ENCODE measurements around the gene TXNL4B. TPM values are rescaled to one million over a fixed set of nuclear protein-coding genes. Genes with fewer than 3 reads are reported as not detected.

TXNL4B gene
- total and polyA plus RNA-seq, 9 donors: 9.8 to 13.5 (median 11.3) TPM

DNA sequence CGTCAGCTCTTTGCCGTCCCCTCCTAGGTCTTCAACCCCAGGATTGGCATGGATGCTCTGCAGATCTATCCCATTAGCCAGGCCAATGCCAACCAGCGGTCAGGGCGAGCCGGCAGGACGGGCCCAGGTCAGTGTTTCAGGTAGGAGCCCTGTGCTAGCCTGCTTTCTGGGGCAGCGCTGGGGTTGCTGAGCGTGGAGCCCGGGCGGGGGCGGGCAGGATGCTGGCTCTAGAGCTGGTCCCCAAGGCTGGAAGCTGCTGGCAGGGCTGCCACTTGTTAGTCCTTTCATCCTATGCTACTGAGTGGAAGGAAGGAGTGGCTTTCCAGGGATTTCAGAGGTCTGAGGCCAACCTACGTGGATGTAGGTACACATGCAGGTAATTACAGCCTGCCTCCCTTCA, 12.6 kb upstream of the TXNL4B start:
- DNase-seq: no peak
- Histone ChIP-seq H3K27me3 (ENCODE audit: control insufficient read depth, insufficient read depth, low read length) (no peaks in the 10 kb centered on the region), H3K36me3 (ENCODE audit: control insufficient read depth, insufficient read depth, low read length) (peaks cover 98% of the 10 kb centered on the region), H3K4me3 (ENCODE audit: low read length) (no peak overlapping the region), H3K27ac (ENCODE audit: low read length) (no peak overlapping the region), H3K9me3 (replicated peaks; ENCODE audit: control insufficient read depth, low read depth, low read length) (no peaks in the 10 kb centered on the region), H3K4me1 (ENCODE audit: control insufficient read depth, insufficient read depth, low read length) (peaks cover 3% of the 10 kb centered on the region)
- WGBS (ENCODE audit: insufficient coverage): 97% methylated on average over 11 of the region's 12 CpGs

DNA sequence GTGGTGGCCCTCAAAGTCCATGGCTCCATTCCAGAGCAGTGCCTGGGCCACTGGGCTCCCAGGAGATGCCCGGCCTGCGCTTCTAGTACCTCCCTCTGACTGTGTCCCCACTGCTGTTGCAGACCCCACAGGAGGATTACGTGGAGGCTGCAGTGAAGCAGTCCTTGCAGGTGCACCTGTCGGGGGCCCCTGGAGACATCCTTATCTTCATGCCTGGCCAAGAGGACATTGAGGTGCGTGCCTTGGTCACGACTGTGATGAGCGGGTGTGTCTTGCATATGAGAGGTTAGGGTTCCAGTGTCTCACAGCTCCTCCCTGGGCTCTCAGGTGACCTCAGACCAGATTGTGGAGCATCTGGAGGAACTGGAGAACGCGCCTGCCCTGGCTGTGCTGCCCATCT, 11.5 kb upstream of the TXNL4B start:
- Histone ChIP-seq H3K9me3 (replicated peaks; ENCODE audit: control insufficient read depth, low read depth, low read length) (no peaks in the 10 kb centered on the region), H3K27ac (ENCODE audit: low read length) (no peak overlapping the region), H3K36me3 (ENCODE audit: control insufficient read depth, insufficient read depth, low read length) (peaks cover 98% of the 10 kb centered on the region), H3K27me3 (ENCODE audit: control insufficient read depth, insufficient read depth, low read length) (no peaks in the 10 kb centered on the region), H3K4me3 (ENCODE audit: low read length) (no peak overlapping the region), H3K4me1 (ENCODE audit: control insufficient read depth, insufficient read depth, low read length) (peaks cover 3% of the 10 kb centered on the region)
- 93% methylated on average over 9 of the region's 9 CpGs for WGBS (ENCODE audit: insufficient coverage)
- no peak for DNase-seq

DNA sequence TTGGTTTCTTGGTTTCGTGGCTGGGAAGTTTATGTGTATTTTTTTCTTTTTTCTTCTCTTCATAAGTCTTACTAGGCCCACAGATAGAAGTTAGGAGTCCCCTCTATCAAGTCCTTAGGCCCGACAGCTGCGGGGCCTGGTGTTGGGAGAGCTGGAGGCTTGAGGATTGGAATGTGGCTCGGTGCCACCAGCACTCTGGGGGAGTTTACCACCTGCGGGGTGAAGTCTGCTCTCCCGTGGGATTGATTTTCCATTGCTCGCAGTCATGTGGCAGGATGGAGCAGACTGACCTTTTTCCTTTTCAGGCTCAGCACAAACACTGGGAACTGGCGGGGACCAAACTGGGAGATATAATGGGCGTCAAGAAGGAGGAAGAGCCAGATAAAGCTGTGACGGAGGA, 7.8 kb upstream of the TXNL4B start:
- 84% methylated on average over 5 of the region's 10 CpGs for WGBS (ENCODE audit: insufficient coverage)
- Histone ChIP-seq H3K36me3 (ENCODE audit: control insufficient read depth, insufficient read depth, low read length) (peaks cover 97% of the 10 kb centered on the region), H3K4me3 (ENCODE audit: low read length) (no peak overlapping the region), H3K27ac (ENCODE audit: low read length) (no peak overlapping the region), H3K27me3 (ENCODE audit: control insufficient read depth, insufficient read depth, low read length) (no peaks in the 10 kb centered on the region), H3K9me3 (replicated peaks; ENCODE audit: control insufficient read depth, low read depth, low read length) (no peaks in the 10 kb centered on the region), H3K4me1 (ENCODE audit: control insufficient read depth, insufficient read depth, low read length) (peaks cover 3% of the 10 kb centered on the region)
- DNase-seq: no peak

DNA sequence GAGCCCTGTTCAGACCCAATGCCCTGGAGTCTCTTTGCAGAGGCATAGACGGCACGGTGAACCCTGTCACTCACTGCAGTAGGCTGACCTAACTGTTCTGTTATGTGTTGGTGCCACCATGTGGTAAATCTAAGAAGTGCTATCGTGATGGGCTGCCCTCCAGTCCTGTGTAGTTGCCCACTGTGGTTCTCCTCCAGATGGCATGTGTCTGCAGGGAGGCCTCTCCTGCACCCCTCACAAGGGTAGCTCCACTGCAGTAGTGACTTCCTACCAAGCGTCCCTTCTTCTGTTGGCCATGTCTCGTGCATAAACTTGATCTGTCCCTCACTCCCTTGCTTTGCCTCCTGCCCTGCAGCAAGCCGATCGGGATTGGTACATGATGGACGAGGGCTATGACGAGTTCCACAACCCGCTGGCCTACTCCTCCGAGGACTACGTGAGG, 6.0 kb upstream of the TXNL4B start:
- DNase-seq: peak; percentile 36
- Histone ChIP-seq H3K27me3 (ENCODE audit: control insufficient read depth, insufficient read depth, low read length) (no peaks in the 10 kb centered on the region), H3K4me3 (ENCODE audit: low read length) (no peak overlapping the region), H3K4me1 (ENCODE audit: control insufficient read depth, insufficient read depth, low read length) (peaks cover 8% of the 10 kb centered on the region), H3K27ac (ENCODE audit: low read length) (no peak overlapping the region), H3K36me3 (ENCODE audit: control insufficient read depth, insufficient read depth, low read length) (peaks cover 86% of the 10 kb centered on the region), H3K9me3 (replicated peaks; ENCODE audit: control insufficient read depth, low read depth, low read length) (no peaks in the 10 kb centered on the region)
- 68% methylated on average over 12 of the region's 12 CpGs for WGBS (ENCODE audit: insufficient coverage)

DNA sequence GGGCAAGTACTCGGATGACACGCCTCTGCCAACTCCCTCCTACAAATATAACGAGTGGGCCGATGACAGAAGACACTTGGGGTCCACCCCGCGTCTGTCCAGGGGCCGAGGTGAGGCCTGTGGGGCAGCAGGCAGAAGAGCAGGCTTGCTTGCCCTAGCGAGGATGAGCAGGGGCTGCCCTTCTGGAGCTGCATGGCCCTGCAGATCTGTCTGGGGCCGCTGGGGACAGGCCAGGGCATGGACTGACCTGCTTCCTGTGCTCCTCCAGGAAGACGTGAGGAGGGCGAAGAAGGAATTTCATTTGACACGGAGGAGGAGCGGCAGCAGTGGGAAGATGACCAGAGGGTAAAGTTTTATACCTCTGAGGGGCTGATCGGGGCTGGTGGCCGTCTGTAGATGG, 5.5 kb upstream of the TXNL4B start:
- 80% methylated on average over 15 of the region's 15 CpGs for WGBS (ENCODE audit: insufficient coverage)
- DNase-seq: no peak

DNA sequence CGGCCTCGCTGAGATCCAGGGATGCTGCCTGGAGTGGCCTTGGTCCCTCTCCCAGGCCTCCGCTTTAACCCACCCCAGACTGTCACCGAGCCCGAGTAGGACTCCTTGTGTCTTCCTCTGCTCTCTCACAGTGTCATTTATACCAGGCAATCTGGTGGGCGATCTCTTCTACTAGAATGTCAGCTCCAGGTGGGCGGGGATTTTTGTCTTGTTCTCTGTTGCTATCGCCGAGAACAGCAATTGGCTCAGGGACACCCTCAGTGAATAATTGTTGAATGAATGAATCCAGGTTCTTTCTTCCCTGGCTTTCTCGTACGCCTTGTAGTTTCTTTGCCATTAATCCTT, 818 bp upstream of the TXNL4B start:
- peak overlapping the region; percentile 100 for H3K4me3 ChIP-seq (ENCODE audit: low read length)
- peaks cover 14% of the 10 kb centered on the region for H3K4me1 ChIP-seq (ENCODE audit: control insufficient read depth, insufficient read depth, low read length)
- H3K27me3 ChIP-seq (ENCODE audit: control insufficient read depth, insufficient read depth, low read length): no peaks in the 10 kb centered on the region
- peaks cover 46% of the 10 kb centered on the region for H3K36me3 ChIP-seq (ENCODE audit: control insufficient read depth, insufficient read depth, low read length)
- no peak for DNase-seq
- WGBS (ENCODE audit: insufficient coverage): 0% methylated on average over 7 of the region's 11 CpGs
- peak overlapping the region; percentile 99 for H3K27ac ChIP-seq (ENCODE audit: low read length)
- H3K9me3 ChIP-seq (replicated peaks; ENCODE audit: control insufficient read depth, low read depth, low read length): no peaks in the 10 kb centered on the region

More for the DNA sequence above, 5.5 kb upstream of the TXNL4B start:
- Histone ChIP-seq H3K4me1 (ENCODE audit: control insufficient read depth, insufficient read depth, low read length) (peaks cover 10% of the 10 kb centered on the region), H3K27me3 (ENCODE audit: control insufficient read depth, insufficient read depth, low read length) (no peaks in the 10 kb centered on the region), H3K9me3 (replicated peaks; ENCODE audit: control insufficient read depth, low read depth, low read length) (no peaks in the 10 kb centered on the region), H3K27ac (ENCODE audit: low read length) (no peak overlapping the region), H3K4me3 (ENCODE audit: low read length) (no peak overlapping the region), H3K36me3 (ENCODE audit: control insufficient read depth, insufficient read depth, low read length) (peaks cover 81% of the 10 kb centered on the region)

DNA sequence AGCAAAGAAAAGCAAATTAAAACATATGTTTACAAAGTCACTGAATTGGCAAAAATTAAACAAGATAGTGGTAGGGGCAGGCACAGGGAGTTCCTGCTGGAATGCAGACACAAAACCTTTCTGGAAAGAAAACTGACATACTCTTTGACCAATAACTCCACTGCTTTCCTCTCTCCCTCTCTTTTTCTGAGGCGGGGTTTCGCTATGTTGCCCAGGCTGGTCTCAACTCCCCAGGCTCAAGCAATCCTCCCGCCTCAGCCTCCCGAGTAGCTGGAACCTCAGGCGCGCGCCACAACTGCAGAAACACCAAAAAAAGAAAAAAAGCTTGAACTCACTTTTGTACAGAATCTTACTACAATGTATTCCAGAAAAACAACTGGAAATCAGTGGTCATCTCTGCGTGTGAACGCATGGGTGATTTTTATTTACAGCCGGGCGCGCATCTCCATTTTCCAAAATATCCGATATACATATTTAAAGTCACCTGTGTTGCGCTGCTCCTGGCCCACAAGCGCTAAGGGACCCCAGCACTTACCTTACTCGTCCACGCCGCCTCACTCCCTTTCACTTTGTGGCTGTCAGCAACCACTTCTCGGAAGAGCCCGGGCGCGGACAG, 480 bp downstream of the TXNL4B start:
- Histone ChIP-seq H3K27ac (ENCODE audit: low read length) (peak overlapping the region; percentile 92), H3K36me3 (ENCODE audit: control insufficient read depth, insufficient read depth, low read length) (peaks cover 39% of the 10 kb centered on the region), H3K4me3 (ENCODE audit: low read length) (peak overlapping the region; percentile 100), H3K27me3 (ENCODE audit: control insufficient read depth, insufficient read depth, low read length) (no peaks in the 10 kb centered on the region), H3K9me3 (replicated peaks; ENCODE audit: control insufficient read depth, low read depth, low read length) (no peaks in the 10 kb centered on the region), H3K4me1 (ENCODE audit: control insufficient read depth, insufficient read depth, low read length) (peaks cover 14% of the 10 kb centered on the region)
- peak; percentile 61 for DNase-seq
- 0% methylated on average over 22 of the region's 22 CpGs for WGBS (ENCODE audit: insufficient coverage)

DNA sequence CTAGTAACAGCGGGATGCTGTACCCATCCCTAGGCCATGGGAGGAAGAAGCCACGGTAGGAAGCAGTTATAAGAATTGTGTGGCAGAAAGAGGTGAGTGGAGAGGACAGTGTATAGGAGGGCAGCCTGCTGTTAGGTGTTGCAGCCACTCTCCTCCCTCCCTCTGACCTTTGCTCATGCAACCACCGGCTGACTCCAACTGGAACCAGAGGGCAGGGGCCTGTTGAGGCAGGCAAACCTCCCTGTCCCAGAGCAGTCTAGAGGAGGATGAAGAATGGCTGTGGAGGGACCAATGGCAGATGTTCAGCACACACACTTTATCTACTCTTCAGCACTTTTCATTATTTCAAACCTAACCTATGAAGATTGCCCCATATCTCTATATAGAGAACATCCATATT, 2.2 kb downstream of the TXNL4B start:
- Histone ChIP-seq H3K4me1 (ENCODE audit: control insufficient read depth, insufficient read depth, low read length) (peaks cover 14% of the 10 kb centered on the region), H3K9me3 (replicated peaks; ENCODE audit: control insufficient read depth, low read depth, low read length) (no peaks in the 10 kb centered on the region), H3K27ac (ENCODE audit: low read length) (no peak overlapping the region), H3K36me3 (ENCODE audit: control insufficient read depth, insufficient read depth, low read length) (peaks cover 28% of the 10 kb centered on the region), H3K4me3 (ENCODE audit: low read length) (no peak overlapping the region), H3K27me3 (ENCODE audit: control insufficient read depth, insufficient read depth, low read length) (no peaks in the 10 kb centered on the region)
- DNase-seq: no peak
- WGBS (ENCODE audit: insufficient coverage): 100% methylated on average over 1 of the region's 3 CpGs

DNA sequence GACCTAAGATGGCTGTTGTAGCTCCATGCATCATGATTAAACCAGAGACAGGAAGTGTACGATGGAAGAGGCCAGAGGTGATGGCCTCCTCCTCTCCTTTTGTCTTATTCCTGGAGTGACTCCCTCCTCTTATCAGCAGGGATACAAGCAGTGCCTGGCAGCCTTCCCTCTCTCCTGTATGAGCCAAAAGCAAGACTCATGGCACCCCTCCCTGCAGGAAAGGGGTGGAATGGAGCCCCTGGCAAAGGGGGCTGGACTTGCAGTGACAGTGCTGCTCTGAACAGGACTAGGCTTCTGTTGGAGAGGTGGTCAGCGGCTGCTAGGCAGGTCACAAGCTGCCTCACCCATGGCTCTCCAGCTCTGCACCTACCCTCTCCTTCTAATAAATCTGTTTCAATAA, 8.4 kb downstream of the TXNL4B start:
- Histone ChIP-seq H3K36me3 (ENCODE audit: control insufficient read depth, insufficient read depth, low read length) (peaks cover 32% of the 10 kb centered on the region), H3K4me1 (ENCODE audit: control insufficient read depth, insufficient read depth, low read length) (no peaks in the 10 kb centered on the region), H3K4me3 (ENCODE audit: low read length) (no peak overlapping the region), H3K27ac (ENCODE audit: low read length) (no peak overlapping the region), H3K9me3 (replicated peaks; ENCODE audit: control insufficient read depth, low read depth, low read length) (peaks cover 10% of the 10 kb centered on the region), H3K27me3 (ENCODE audit: control insufficient read depth, insufficient read depth, low read length) (no peaks in the 10 kb centered on the region)
- DNase-seq: no peak
- 67% methylated on average over 1 of the region's 2 CpGs for WGBS (ENCODE audit: insufficient coverage)

DNA sequence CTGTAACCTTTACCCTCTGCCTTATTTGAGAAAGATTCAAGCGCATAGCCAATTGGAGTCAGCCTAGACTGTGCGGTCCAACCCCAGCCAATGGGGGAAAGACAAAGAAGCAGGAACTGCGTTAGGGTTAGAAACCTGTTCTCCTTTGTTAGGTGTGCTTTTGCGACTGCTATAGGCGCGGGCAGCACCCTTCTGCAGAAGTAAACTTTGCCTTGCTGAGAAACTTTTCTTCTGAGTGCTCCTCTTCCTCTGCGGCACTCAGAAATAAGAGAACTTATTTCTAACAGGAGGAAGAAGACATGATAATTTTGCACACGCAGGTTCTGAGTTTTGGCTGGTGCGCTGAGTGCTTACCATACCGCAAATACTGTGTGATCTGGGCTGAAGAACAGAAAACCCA, 9.0 kb downstream of the TXNL4B start:
- H3K27me3 ChIP-seq (ENCODE audit: control insufficient read depth, insufficient read depth, low read length): no peaks in the 10 kb centered on the region
- peaks cover 26% of the 10 kb centered on the region for H3K36me3 ChIP-seq (ENCODE audit: control insufficient read depth, insufficient read depth, low read length)
- no peak for DNase-seq
- H3K4me1 ChIP-seq (ENCODE audit: control insufficient read depth, insufficient read depth, low read length): no peaks in the 10 kb centered on the region
- 98% methylated on average over 5 of the region's 10 CpGs for whole genome bisulfite sequencing (ENCODE audit: insufficient coverage)
- H3K9me3 ChIP-seq (replicated peaks; ENCODE audit: control insufficient read depth, low read depth, low read length): peaks cover 10% of the 10 kb centered on the region
- no peak overlapping the region for H3K4me3 ChIP-seq (ENCODE audit: low read length)
- H3K27ac ChIP-seq (ENCODE audit: low read length): no peak overlapping the region
